NCI-H510A treated with DMSO at 0.1 percent for 48 hours (cell line): Measurements from ENCODE around the gene ATP13A3.

Source experiments
- DNase-seq: peaks from one replicate; lab custom pipeline; 2025; lab: John Stamatoyannopoulos, UW

ATP13A3 gene

GRCh38 chr3:194392576-194392975 is 94.2 kb downstream of the ATP13A3 start:
- DNase-seq = no peak

DNA sequence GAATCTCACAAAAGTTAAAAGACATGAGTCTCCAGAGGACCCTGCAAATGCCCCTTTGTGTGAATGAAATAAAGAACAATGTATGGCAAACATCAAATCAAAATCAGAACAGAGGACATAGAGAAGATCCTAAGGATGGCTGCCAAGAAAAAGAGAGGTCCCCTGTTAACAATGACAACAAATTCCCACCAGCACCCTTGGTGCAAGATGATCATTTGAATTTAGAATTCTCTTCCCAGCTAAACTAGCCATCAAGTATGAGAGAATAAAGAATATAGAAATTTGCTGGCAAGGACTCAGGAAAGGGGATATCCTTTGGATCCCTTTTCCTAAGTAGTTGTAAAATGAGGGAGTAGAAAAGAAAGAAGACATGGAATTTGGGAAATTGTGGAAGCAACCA is 96.0 kb downstream of the ATP13A3 start:
- no peak for DNase-seq

- no peak for DNase-seq
Measured at GRCh38 chr3:194389269-194389668, 97.5 kb downstream of the ATP13A3 start.

DNA sequence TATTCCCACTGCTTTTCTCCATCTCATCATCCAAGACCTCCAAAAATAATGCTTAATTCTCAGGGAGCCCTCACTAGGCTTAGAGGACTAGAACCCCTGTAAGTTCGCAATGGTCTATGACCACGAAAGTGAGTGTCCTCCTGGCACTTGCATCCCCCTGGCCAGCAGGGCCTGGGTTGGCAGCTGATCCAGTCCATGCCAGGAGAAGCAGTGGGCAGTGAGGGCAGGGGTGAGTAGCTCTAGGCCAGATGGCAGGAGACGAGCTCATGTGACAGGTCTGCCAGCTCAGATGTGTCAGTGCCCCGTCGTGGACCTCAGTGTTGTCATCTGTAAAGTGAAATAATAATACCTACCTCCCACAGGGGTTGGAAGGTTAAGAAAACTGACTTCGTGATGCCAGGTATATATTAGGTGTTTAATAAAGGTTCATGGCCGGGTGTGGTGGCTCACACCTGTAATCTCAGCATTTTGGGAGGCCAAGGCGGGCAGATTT is 98.8 kb downstream of the ATP13A3 start:
- no peak for DNase-seq

DNA sequence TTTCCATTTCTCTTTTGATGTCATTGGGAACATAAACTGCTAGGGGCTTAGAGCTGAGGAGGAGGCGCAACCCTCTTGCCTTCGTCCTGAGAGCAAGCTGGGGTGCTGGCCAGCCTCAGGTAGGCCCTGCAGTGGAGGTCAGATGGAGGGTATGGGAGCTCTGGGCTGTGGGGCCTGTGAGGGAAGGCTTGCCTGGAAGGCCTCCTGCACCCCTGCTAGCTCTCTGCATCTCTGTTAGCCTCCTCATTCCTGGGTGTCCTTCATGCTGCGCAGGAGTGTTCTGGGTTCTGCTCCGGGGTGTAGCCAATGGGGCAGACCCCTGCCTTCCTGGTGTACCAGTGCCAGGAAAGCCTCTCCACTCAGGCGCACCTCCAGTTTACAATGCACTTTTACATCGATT is 99.5 kb downstream of the ATP13A3 start:
- no peak for DNase-seq

DNA sequence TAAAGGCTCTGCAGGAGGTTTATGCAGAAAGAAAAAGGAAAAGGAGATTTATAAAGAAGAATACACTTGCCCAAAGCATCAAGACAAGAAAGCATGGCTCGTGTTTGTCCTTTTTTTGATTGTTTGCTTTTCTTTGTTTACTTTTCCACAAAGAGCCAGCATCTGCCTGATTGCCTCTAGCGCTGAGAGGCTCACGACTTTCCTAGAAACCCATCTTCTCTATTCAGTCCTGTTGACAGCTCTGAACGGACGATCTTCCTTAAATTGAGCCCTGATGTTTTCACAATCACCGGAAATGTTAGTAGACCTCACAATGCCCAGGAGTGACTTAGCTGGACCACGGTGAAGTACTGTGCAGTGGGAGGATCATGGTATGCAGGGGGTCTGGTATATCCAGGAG is 100.2 kb downstream of the ATP13A3 start:
- peak; percentile 37 for DNase-seq

DNA sequence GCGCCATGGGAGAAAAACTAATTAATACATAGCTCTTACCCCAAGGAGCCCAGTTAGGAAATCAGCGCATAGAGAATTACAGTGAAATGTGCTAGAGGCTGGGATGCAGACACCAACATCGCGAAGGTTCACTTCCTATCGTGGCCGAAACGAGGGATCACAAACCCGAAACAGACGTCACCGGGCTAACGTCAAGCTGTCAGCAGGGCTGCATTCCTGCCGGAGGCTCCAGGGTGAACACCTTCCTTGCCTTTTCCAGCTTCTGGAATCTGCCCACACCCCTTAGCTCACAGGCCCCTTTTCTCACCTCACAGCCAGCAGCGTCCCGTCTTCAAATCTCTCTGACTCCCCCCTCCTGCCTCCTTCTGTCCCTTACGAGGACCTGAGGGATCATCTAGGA is 100.7 kb downstream of the ATP13A3 start:
- no peak for DNase-seq

DNA sequence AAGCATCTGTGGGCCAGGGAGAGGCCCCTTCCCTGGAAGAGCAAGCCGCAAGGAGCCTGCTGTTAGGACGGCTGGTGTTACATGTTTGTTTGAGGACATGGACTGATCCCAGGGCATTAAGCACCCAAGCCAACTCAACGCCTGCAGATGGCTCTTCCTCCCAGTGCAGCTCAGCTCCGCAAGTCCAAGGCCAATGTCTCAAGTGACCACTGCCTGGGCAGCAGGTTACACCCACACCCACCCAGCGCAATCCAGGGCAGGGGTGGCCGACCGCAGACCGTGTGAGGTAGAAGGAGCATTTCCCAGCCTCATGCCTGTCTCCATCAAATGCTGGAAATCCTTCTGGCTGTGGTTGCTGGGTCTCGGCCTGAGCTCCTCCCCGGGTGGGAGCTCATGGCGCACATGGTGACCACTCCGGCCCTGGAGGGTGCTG is 102.2 kb downstream of the ATP13A3 start:
- no peak for DNase-seq

DNA sequence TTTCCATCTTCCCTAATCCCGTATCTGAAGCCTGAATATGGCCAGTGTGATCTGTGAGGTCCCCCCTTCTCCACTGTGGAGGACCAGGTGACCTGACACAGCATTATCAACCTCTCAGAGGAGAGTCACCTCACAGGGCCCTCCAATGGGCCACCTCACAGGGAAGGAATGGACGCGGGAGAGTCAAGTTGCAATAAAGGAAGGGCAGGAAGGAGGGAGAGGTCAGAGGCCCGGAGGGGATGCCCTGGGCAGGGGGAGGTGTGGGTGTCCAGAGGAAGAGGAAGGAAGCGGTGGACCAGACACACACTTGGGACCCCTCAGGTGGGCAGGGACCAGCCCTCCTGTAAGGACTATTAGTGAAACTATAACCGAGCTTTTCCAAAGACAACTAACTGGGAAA is 102.6 kb downstream of the ATP13A3 start:
- DNase-seq = no peak

DNA sequence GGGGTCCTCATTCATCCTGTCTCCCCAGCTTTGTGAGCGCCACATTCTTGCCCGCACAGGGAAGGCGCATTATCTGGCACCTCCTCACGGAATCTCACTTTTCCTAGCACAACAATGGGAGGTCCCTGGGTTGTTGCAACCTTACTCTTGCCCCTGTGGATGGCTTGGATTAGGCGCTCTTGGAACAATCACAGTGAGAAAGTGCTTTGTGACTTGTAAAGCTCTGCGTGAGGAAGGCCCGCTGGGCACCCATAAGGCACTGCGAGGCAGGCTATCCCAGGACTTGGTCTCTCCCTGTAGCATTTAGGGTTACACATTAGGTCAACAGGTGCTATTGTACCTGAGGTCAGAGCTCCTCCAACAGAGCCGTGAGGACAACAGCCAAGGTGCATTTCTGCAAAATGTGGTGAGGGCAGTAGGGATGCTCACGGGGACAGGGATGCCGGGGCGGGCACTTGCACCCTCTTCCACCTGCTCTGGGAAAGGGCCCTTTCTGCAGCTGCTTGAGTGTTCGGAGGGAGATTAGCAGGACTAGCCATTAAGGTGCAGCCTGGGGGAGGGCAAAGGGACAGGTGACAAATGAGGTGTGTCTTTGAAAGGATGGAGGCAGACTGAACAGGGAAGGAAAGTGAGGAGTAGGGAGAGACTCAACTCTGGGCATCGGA is 103.4 kb downstream of the ATP13A3 start:
- no peak for DNase-seq

- no peak for DNase-seq
Measured at GRCh38 chr3:194382892-194383223, 103.9 kb downstream of the ATP13A3 start.

DNA sequence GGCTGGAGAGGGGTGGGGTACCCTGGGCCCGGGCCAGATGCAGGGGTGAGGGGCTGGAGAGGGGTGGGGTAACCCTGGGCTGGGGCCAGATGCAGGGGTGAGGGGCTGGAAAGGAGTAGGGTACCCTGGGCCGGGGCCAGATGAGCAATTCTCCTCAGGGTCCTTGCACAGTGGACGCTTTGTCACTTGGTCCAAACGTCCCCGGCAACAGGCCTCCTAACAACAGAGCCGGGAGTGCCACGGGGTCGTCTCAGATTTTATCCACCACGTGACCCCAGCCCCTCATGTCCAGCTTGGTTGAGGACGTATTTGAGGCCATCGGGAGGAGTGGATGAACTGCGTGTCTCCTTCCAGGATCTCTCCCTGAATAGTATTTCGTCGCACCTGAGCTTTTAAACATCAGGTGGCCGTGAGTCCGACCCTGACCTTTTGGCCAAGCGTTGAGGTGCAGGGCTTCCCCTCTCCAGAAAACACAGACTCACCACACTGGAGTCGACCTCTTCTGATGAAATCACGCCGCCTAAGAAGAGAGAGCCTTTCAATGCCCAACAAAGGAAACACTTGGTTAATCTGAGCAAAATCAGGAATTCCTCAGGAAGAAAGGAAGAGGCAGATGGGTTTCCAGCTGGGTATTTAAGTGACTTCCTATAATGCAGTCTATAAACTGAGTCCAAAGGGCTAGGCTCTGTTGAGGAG is 104.5 kb downstream of the ATP13A3 start:
- DNase-seq = no peak

- DNase-seq = peak; percentile 88
Measured at GRCh38 chr3:194381460-194381875, 105.3 kb downstream of the ATP13A3 start.

DNA sequence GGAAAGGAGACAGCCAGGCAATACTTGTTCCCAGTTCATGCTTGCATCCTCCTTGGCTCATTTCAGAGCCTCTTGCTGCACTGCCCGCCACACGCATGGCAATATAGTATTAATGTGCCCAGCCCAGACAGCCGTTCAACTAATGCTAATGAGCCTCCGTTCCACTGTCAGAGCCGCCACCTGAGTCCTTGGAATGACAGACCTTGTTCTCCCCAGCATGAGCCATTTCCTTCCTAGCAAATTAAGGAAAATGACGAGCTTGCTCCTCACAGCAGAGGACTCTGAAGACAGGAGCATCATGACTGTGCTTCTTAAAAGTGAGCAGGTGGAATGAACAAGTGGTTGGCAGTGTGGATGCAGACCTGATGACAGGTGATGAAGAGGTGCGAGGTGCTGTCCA is 106.5 kb downstream of the ATP13A3 start:
- DNase-seq = no peak

DNA sequence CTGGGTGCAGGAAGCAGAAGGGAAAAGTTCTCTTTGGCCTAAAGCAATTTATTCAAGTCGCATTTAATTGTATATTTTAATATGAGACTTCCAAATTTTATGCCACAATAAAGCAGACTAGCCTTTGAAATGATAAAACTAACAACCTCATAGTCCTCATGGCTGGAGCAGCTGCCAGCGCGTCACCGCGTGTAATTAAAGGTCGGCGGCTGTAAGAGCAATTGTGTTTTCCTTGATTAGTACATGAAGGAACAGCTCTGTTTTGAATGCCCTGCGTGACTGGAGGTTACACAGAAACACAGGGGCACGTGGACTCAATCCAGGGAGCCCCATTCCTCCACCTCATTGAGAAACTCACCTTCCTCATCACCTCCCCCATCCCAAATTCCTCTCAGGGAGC is 107.2 kb downstream of the ATP13A3 start:
- DNase-seq = no peak

DNA sequence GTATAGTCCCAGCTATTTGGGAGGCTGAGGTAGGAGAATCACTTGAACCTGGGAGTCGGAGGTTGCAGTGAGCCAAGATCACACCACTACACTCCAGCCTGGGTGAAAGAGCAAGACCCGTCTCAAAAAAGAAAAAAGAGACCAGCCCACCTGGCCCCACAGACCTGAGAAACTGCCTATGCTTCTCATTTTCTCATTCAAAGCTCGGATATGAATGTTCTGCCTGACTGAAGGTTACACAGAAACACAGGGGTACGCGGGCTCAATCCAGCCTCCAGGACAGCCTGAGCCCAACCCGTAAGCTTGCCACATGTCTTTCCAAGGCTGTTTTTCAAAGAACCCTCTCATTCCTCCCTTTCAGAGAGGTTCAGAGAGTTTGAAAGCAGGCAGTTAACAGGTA is 107.6 kb downstream of the ATP13A3 start:
- no peak for DNase-seq

DNA sequence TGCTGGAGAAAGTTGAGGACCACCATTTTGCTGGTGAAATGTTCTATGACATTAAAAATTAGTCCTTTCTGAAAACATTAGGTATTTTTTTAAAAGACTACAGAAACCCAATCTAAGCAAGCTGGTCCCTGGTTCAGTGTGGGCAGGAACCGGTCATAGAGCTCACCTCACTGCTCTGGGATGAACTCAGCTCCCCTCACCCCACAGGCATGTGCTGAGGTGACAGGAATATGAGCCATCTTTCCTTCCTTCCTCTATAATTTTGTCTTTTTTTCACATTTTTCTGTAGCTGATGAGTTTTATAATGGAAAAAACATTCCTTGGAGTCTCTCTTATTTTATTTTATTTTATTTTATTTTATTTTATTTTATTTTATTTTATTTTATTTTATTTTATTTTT is 109.1 kb downstream of the ATP13A3 start:
- DNase-seq = no peak

DNA sequence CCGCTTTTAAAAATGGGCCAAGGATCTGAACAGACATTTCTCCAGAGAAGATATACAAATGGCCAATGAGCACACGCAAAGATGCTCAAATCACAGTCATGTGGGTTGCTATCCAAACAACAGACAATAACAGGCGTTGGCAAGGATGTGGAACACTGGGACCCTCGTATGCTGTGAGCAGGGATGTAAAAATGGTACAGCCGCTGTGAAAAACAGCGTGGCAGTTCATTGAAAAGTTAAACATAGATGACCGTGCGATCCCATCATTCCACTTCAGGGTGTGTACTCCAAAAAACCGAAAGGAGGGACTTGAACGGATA is 110.6 kb downstream of the ATP13A3 start:
- no peak for DNase-seq

GRCh38 chr3:194375473-194376240 is 111.1 kb downstream of the ATP13A3 start:
- peak; percentile 67 for DNase-seq

DNA sequence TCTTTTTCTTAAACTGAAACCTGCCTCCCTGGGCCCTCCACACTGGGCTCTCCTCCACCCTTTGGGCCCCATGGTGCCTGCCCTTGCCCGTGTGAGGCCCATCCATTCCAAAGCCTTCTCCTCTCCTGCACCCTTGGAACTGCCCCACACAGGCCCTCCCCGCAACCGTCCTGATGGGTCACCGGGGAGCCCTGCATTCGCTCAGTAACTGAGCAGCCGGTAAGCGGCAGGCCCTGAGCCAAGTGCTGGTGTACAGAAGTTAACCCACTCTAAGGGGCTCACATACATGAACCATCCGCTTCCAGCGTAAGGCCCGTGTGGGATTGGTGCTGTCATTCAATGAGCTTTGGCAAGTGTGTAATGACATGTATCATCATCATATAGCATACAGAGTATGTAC is 111.9 kb downstream of the ATP13A3 start:
- no peak for DNase-seq

- DNase-seq = no peak
Measured at GRCh38 chr3:194373899-194374298, 112.9 kb downstream of the ATP13A3 start.

DNA sequence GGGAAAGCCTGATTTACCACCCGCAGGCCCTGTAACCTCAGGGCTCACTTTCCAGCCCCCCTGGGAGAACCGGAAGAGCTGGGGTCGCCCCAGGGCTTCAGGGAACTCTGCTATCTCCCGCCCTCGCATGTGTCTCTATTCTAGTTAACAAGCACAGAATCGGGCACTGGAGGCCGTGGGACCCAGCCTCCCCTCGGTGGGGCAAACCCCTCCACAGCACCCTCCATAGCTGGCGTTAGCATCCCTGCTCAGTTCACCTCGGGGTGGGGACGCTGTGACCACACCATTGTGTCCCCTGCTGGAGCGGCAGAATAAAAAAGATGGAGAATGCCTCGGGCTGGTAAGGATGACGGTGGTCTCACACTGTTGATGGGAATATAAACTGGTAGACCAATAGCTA is 113.8 kb downstream of the ATP13A3 start:
- no peak for DNase-seq

DNA sequence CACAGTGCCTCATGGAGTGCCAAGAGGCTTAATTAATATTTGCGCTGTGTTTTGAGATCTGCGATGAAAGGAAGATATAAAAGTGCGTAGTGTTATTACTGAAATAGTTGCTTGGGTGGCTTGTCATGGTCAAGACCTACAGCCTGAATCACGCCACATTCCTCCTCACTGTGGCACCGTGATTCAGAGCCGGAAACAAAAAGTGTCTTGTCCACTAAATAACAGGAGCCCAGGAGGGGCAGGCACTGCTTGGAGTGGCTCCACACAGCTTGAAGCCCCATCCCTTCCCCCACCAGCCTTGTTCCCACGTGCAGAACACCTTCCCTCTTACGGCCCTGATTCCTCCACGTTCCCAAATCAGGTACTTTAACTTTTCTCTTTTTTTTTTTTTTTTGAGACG is 116.0 kb downstream of the ATP13A3 start:
- DNase-seq = no peak
